Measurements from ENCODE around the gene ZNF598. TPM values are rescaled to one million over a fixed set of nuclear protein-coding genes. Genes with fewer than 3 reads are reported as not detected.
A peak's percentile ranks its signal among the peaks of the same experiment; 100 is the strongest.

The ZNF598 gene
- total and polyA plus RNA-seq, 2 donors = 5.7 to 46.2 TPM

DNA sequence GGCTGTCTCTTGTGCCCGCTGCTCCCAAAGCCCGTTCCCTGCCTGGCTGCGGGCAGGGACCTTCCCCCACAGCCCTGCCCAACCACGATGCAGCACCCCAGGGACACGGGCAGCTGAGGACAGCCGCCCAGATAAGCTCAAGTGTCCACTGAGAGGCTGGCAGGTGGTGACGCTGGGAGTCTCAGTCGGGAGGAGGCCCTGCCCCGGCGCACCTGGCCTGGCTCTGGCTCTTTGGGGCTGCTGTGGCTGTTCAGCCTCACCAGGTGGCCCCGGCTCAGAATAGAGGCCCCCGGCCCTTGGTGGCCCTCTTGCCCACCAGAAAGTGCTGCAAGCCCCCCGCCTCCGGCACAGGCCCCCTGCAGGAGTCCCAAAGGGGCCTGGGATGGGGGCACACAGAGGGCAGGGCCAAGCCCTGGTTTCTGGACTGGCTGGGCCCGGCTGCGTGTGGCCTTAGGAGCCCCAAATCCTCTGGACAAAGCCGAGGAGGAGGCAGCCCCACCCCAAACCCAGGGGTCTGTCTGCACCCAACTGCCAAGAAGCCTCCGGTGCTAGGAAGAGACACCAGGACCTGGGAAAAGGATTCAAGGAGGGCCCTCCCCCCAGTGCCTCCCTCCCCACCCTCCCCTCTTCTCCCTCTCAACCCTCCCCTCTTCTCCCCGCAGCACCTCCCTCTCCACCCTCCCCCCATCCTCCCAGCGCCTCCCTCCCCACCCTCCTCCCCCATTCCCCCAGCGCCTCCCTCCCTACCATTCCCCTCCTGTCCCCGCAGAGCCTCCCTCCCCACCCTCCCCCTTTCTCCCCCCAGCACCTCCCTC, 32.8 kb upstream of the ZNF598 start:
- DNase-seq (ENCODE audit: low read depth in 6 of 9, low spot score in 9 of 9) = no peak
- no peak overlapping the region for H3K4me3 ChIP-seq (ENCODE audit: low read length in 2 of 2)
- peaks cover 4 to 53% of the 10 kb centered on the region in 2 donors for H3K4me1 ChIP-seq (ENCODE audit: control insufficient read depth in 2 of 2, insufficient read depth in 2 of 2, low read length in 2 of 2)
- H3K9me3 ChIP-seq (ENCODE audit: control insufficient read depth in 2 of 2, insufficient read depth in 1 of 2, low read length in 1 of 2) = no peaks in the 10 kb centered on the region
- peak overlapping the region in 1 of 2 donors; percentile 43 for H3K27ac ChIP-seq (ENCODE audit: low read depth in 1 of 2, low read length in 1 of 2)
- no peaks in the 10 kb centered on the region for H3K27me3 ChIP-seq (ENCODE audit: control insufficient read depth in 2 of 2, insufficient read depth in 1 of 2, low read length in 1 of 2)
- 83% methylated on average over 22 of the region's 22 CpGs for WGBS
- H3K36me3 ChIP-seq (ENCODE audit: control insufficient read depth in 2 of 2, insufficient read depth in 2 of 2, low read length in 1 of 2) = peaks cover 0 to 6% of the 10 kb centered on the region in 2 donors

GRCh38 chr16:2040787-2041522, 31.3 kb upstream of the ZNF598 start:
- no peaks in the 10 kb centered on the region for H3K9me3 ChIP-seq (ENCODE audit: control insufficient read depth in 2 of 2, insufficient read depth in 1 of 2, low read length in 1 of 2)
- H3K27me3 ChIP-seq (ENCODE audit: control insufficient read depth in 2 of 2, insufficient read depth in 1 of 2, low read length in 1 of 2) = no peaks in the 10 kb centered on the region
- no peak overlapping the region for H3K4me3 ChIP-seq (ENCODE audit: low read length in 2 of 2)
- DNase-seq (ENCODE audit: low read depth in 6 of 9, low spot score in 9 of 9) = no peak
- WGBS = 97% methylated on average over 20 of the region's 20 CpGs
- no peak overlapping the region for H3K27ac ChIP-seq (ENCODE audit: low read depth in 1 of 2, low read length in 1 of 2)
- H3K4me1 ChIP-seq (ENCODE audit: control insufficient read depth in 2 of 2, insufficient read depth in 2 of 2, low read length in 2 of 2) = peaks cover 0 to 43% of the 10 kb centered on the region in 2 donors
- H3K36me3 ChIP-seq (ENCODE audit: control insufficient read depth in 2 of 2, insufficient read depth in 2 of 2, low read length in 1 of 2) = peaks cover 0 to 6% of the 10 kb centered on the region in 2 donors

DNA sequence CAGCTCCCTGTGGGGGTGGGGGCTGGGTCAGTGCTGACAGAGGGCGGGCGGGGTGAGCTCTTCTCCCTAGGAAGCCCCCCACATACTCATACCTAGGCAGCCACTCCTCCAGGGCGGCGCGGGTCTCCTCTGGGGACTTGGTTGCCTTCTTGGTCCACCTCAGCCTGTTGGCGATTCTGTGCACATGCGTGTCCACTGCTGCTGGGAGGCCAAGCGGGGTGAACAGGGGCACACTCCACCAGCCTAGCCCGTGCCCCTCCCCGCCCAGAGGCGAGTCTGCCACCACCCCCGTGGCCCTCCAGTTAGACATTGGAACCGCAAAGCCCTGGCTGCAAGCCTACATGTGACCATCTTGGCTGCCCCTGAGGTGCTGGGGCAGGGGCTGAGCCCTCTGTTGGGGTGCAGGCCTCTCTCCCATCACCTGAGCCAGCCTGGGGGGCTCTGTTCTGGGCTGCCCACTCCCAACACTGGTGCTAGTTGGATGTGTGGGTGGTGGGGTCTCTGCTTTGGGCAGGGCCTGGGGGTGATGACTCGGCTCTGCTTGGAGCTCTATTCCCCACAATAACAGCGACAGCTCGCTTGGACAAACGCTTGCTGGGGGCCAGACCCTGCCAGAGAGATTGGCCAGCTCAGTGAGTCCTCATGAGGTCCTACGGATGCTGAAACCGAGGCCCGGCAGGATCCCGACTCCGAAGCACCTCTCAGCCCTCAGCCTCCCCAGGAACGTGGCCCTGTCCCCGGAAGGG, 30.6 kb upstream of the ZNF598 start:
- H3K4me3 ChIP-seq (ENCODE audit: low read length in 2 of 2) = no peak overlapping the region
- H3K27ac ChIP-seq (ENCODE audit: low read depth in 1 of 2, low read length in 1 of 2) = no peak overlapping the region
- H3K36me3 ChIP-seq (ENCODE audit: control insufficient read depth in 2 of 2, insufficient read depth in 2 of 2, low read length in 1 of 2) = peaks cover 0 to 6% of the 10 kb centered on the region in 2 donors
- no peaks in the 10 kb centered on the region for H3K9me3 ChIP-seq (ENCODE audit: control insufficient read depth in 2 of 2, insufficient read depth in 1 of 2, low read length in 1 of 2)
- WGBS = 96% methylated on average over 24 of the region's 24 CpGs
- DNase-seq (ENCODE audit: low read depth in 6 of 9, low spot score in 9 of 9) = no peak
- H3K27me3 ChIP-seq (ENCODE audit: control insufficient read depth in 2 of 2, insufficient read depth in 1 of 2, low read length in 1 of 2) = no peaks in the 10 kb centered on the region
- peaks cover 0 to 49% of the 10 kb centered on the region in 2 donors for H3K4me1 ChIP-seq (ENCODE audit: control insufficient read depth in 2 of 2, insufficient read depth in 2 of 2, low read length in 2 of 2)

GRCh38 chr16:2039274-2040031, 29.8 kb upstream of the ZNF598 start:
- H3K4me3 ChIP-seq (ENCODE audit: low read length in 2 of 2) = no peak overlapping the region
- H3K27ac ChIP-seq (ENCODE audit: low read depth in 1 of 2, low read length in 1 of 2) = no peak overlapping the region
- WGBS = 90% methylated on average over 29 of the region's 29 CpGs
- H3K9me3 ChIP-seq (ENCODE audit: control insufficient read depth in 2 of 2, insufficient read depth in 1 of 2, low read length in 1 of 2) = no peaks in the 10 kb centered on the region
- peaks cover 0 to 49% of the 10 kb centered on the region in 2 donors for H3K4me1 ChIP-seq (ENCODE audit: control insufficient read depth in 2 of 2, insufficient read depth in 2 of 2, low read length in 2 of 2)
- no peaks in the 10 kb centered on the region for H3K27me3 ChIP-seq (ENCODE audit: control insufficient read depth in 2 of 2, insufficient read depth in 1 of 2, low read length in 1 of 2)
- peaks cover 0 to 6% of the 10 kb centered on the region in 2 donors for H3K36me3 ChIP-seq (ENCODE audit: control insufficient read depth in 2 of 2, insufficient read depth in 2 of 2, low read length in 1 of 2)
- no peak for DNase-seq (ENCODE audit: low read depth in 6 of 9, low spot score in 9 of 9)

GRCh38 chr16:2038382-2039231, 29.0 kb upstream of the ZNF598 start:
- Histone ChIP-seq H3K27ac (ENCODE audit: low read depth in 1 of 2, low read length in 1 of 2) (no peak overlapping the region), H3K4me1 (ENCODE audit: control insufficient read depth in 2 of 2, insufficient read depth in 2 of 2, low read length in 2 of 2) (peaks cover 3 to 51% of the 10 kb centered on the region in 2 donors), H3K27me3 (ENCODE audit: control insufficient read depth in 2 of 2, insufficient read depth in 1 of 2, low read length in 1 of 2) (peaks cover 0 to 3% of the 10 kb centered on the region in 2 donors), H3K4me3 (ENCODE audit: low read length in 2 of 2) (no peak overlapping the region), H3K9me3 (ENCODE audit: control insufficient read depth in 2 of 2, insufficient read depth in 1 of 2, low read length in 1 of 2) (no peaks in the 10 kb centered on the region), H3K36me3 (ENCODE audit: control insufficient read depth in 2 of 2, insufficient read depth in 2 of 2, low read length in 1 of 2) (peaks cover 0 to 3% of the 10 kb centered on the region in 2 donors)
- no peak for DNase-seq (ENCODE audit: low read depth in 6 of 9, low spot score in 9 of 9)
- WGBS = 93% methylated on average over 41 of the region's 41 CpGs

- H3K4me1 ChIP-seq (ENCODE audit: control insufficient read depth in 2 of 2, insufficient read depth in 2 of 2, low read length in 2 of 2) = peaks cover 4 to 51% of the 10 kb centered on the region in 2 donors
- no peaks in the 10 kb centered on the region for H3K36me3 ChIP-seq (ENCODE audit: control insufficient read depth in 2 of 2, insufficient read depth in 2 of 2, low read length in 1 of 2)
- no peak for DNase-seq (ENCODE audit: low read depth in 6 of 9, low spot score in 9 of 9)
- peaks cover 0 to 11% of the 10 kb centered on the region in 2 donors for H3K27me3 ChIP-seq (ENCODE audit: control insufficient read depth in 2 of 2, insufficient read depth in 1 of 2, low read length in 1 of 2)
- peak overlapping the region in 1 of 2 donors; percentile 18 for H3K27ac ChIP-seq (ENCODE audit: low read depth in 1 of 2, low read length in 1 of 2)
- H3K9me3 ChIP-seq (ENCODE audit: control insufficient read depth in 2 of 2, insufficient read depth in 1 of 2, low read length in 1 of 2) = no peaks in the 10 kb centered on the region
- 93% methylated on average over 29 of the region's 29 CpGs for WGBS
- no peak overlapping the region for H3K4me3 ChIP-seq (ENCODE audit: low read length in 2 of 2)
Observed at GRCh38 chr16:2037647-2038381, 28.2 kb upstream of the ZNF598 start.

DNA sequence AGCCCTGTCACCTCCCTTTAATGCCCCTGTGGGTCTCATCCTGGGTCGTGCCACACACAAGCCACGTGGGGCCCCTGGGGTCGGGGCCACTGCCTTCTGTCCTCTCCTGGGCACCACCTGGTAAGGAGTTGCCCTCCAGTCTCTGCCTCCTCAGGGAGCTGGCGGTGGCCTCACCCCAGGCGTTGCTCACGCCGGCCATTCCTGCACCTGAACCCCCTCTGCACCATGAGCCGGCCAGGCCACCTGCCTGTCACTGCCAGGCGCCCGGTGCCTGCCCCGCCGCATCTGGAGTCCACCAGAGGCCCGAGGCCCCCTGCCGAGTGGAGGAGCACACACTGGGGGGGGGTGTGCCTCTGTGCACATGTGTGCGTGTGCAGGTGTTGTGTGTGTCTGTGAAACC, 27.5 kb upstream of the ZNF598 start:
- no peak overlapping the region for H3K4me3 ChIP-seq (ENCODE audit: low read length in 2 of 2)
- 92% methylated on average over 15 of the region's 15 CpGs for WGBS
- H3K27me3 ChIP-seq (ENCODE audit: control insufficient read depth in 2 of 2, insufficient read depth in 1 of 2, low read length in 1 of 2) = peaks cover 0 to 16% of the 10 kb centered on the region in 2 donors
- DNase-seq (ENCODE audit: low read depth in 6 of 9, low spot score in 9 of 9) = no peak
- H3K4me1 ChIP-seq (ENCODE audit: control insufficient read depth in 2 of 2, insufficient read depth in 2 of 2, low read length in 2 of 2) = peaks cover 4 to 54% of the 10 kb centered on the region in 2 donors
- H3K36me3 ChIP-seq (ENCODE audit: control insufficient read depth in 2 of 2, insufficient read depth in 2 of 2, low read length in 1 of 2) = no peaks in the 10 kb centered on the region
- H3K9me3 ChIP-seq (ENCODE audit: control insufficient read depth in 2 of 2, insufficient read depth in 1 of 2, low read length in 1 of 2) = no peaks in the 10 kb centered on the region
- H3K27ac ChIP-seq (ENCODE audit: low read depth in 1 of 2, low read length in 1 of 2) = no peak overlapping the region
